BLaER1 treated with 17β-estradiol and CSF1 and Interleukin-3, amounts not matched to agents 10 nM and 100 nM (cell line): ENCODE results near the gene XRN2.

Source experiments
- H3K27ac ChIP-seq, 11 experiments: shearing (Covaris generic); formaldehyde crosslinking; 2 replicates each; pipeline ENCODE4 v1.8.1; 2022
- H3K27me3 ChIP-seq, 11 experiments: shearing (Covaris generic); formaldehyde crosslinking; 2 replicates each; pipeline ENCODE4 v1.8.1; 2022
- H3K36me3 ChIP-seq, 11 experiments: shearing (Covaris generic); formaldehyde crosslinking; 2 replicates each; pipeline ENCODE4 v1.8.1; 2022
- H3K4me1 ChIP-seq, 10 experiments: shearing (Covaris generic); formaldehyde crosslinking; 2 replicates each; pipeline ENCODE4 v1.8.1; 2022
- H3K4me2 ChIP-seq, 11 experiments: shearing (Covaris generic); formaldehyde crosslinking; 2 replicates each; pipeline ENCODE4 v1.8.1; 2022
- H3K4me3 ChIP-seq, 10 experiments: shearing (Covaris generic); formaldehyde crosslinking; 2 replicates each; pipeline ENCODE4 v1.8.1; 2022
- H3K9ac ChIP-seq, 11 experiments: shearing (Covaris generic); formaldehyde crosslinking; 2 replicates each; pipeline ENCODE4 v1.8.1; 2022
- H3K9me3 ChIP-seq, 11 experiments: shearing (Covaris generic); formaldehyde crosslinking; replicated peaks in 1 of 11; 2 replicates each; pipeline ENCODE4 v1.8.1; 2022
- H4K20me1 ChIP-seq, 11 experiments: shearing (Covaris generic); formaldehyde crosslinking; 2 replicates each; pipeline ENCODE4 v1.8.1; 2022
- Cebpa-rat ChIP-seq, 11 experiments: shearing (Covaris generic); IDR thresholded peaks; 2 replicates each; pipeline ENCODE4 v1.8.1; 2022

XRN2 gene

DNA sequence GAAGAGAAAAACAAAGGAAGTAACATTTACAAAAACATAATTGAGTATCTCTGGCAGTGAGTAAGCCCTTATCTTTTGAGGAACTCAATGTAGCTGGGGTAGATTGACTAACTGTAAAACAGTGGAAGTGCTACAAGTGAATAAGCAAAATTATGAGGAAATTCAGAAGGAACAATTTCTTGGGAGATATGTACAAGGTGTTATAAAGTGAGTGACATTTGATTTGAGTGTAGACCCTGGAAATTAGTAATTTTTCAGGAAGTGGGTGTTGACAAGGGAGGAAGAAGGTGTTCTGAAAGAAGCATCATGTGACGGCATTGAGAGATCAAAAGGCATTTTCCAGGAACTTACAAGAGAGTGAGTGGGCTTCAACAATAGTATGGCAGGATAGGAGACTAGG, 22.2 kb downstream of the XRN2 start:
- peak overlapping the region in 8 of 11 experiments; percentile 11 to 87 (median 62); a peak in 14 of 22 replicates for H3K4me2 ChIP-seq
- H3K4me1 ChIP-seq: peaks cover 12 to 59% (median 26%) of the 10 kb centered on the region in 10 experiments; a peak in 18 of 20 replicates
- no peaks in the 10 kb centered on the region for H3K27me3 ChIP-seq
- H4K20me1 ChIP-seq: peaks cover 82 to 100% (median 99%) of the 10 kb centered on the region in 11 experiments
- peaks cover 23 to 38% (median 29%) of the 10 kb centered on the region in 11 experiments for H3K9me3 ChIP-seq
- H3K9ac ChIP-seq: peak overlapping the region in 2 of 11 experiments; percentile 11 to 23; a peak in 1 of 22 replicates
- peaks cover 31 to 89% (median 69%) of the 10 kb centered on the region in 11 experiments for H3K36me3 ChIP-seq
- no peak overlapping the region for H3K4me3 ChIP-seq
- peak overlapping the region in 6 of 11 experiments; percentile 13 to 57 (median 48); a peak in 9 of 22 replicates for H3K27ac ChIP-seq
- no peak for TF ChIP-seq Cebpa-rat (IDR thresholded peaks at IDR 0.05)

GRCh38 chr20:21326700-21327099, 23.6 kb downstream of the XRN2 start:
- H3K36me3 ChIP-seq: peaks cover 45 to 89% (median 69%) of the 10 kb centered on the region in 11 experiments
- H3K9me3 ChIP-seq: peaks cover 8 to 24% (median 15%) of the 10 kb centered on the region in 11 experiments
- TF ChIP-seq Cebpa-rat (IDR thresholded peaks at IDR 0.05): no peak
- H4K20me1 ChIP-seq: peaks cover 68 to 99% (median 90%) of the 10 kb centered on the region in 11 experiments
- no peak overlapping the region for H3K4me3 ChIP-seq
- peaks cover 12 to 59% (median 26%) of the 10 kb centered on the region in 10 experiments; a peak in 18 of 20 replicates for H3K4me1 ChIP-seq
- H3K9ac ChIP-seq: no peak overlapping the region
- H3K27me3 ChIP-seq: no peaks in the 10 kb centered on the region
- H3K27ac ChIP-seq: no peak overlapping the region
- H3K4me2 ChIP-seq: peak overlapping the region in 4 of 11 experiments; percentile 20 to 87 (median 79); a peak in 7 of 22 replicates

DNA sequence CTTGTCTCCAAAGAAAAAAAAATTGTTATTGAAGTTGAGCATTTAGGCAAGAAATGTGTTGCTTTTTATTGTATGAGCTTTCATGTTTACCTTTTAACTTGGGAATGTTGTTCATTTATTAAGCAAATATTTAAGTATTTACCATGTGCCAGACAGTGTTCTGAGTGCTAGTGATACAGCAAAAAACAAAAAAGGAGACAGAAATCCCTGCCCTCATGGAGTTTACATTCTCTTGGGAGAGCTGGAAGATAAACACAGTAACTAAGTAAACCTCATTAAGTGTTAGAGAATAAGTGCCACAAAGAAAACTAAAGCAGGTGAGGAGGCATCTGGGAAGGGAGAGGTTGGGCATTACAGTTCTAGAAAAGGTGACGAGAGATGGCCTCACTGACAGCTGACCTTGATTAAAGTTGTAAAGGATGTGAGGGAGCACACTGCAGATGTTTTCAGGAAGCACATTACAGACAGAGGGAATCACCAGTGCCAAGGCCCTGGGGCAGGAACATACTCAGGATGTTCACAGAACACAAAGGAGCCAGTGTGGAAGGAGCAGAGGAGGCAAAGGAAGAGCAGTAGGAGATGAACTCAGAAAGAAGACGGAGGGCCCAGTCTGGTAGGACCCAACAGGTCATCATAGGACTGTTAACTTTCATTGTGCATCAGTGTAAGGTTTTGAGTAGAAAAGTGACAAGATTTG, 33.5 kb downstream of the XRN2 start:
- no peaks in the 10 kb centered on the region for H3K9me3 ChIP-seq
- no peaks in the 10 kb centered on the region for H3K27me3 ChIP-seq
- no peak overlapping the region for H3K9ac ChIP-seq
- H3K27ac ChIP-seq: no peak overlapping the region
- no peak overlapping the region for H3K4me2 ChIP-seq
- H3K4me3 ChIP-seq: no peak overlapping the region
- no peaks in the 10 kb centered on the region for H3K4me1 ChIP-seq
- no peak for TF ChIP-seq Cebpa-rat (IDR thresholded peaks at IDR 0.05)
- H3K36me3 ChIP-seq: peaks cover 97 to 100% (median 100%) of the 10 kb centered on the region in 11 experiments
- H4K20me1 ChIP-seq: peaks cover 13 to 91% (median 60%) of the 10 kb centered on the region in 11 experiments; a peak in 20 of 22 replicates

- Histone ChIP-seq H3K27me3 (no peaks in the 10 kb centered on the region), H3K4me1 (no peaks in the 10 kb centered on the region), H3K9ac (no peak overlapping the region), H3K4me3 (no peak overlapping the region), H3K9me3 (no peaks in the 10 kb centered on the region), H4K20me1 (peaks cover 15 to 90% (median 58%) of the 10 kb centered on the region in 11 experiments; a peak in 20 of 22 replicates), H3K27ac (no peak overlapping the region), H3K36me3 (peaks cover 93 to 100% (median 98%) of the 10 kb centered on the region in 11 experiments), H3K4me2 (no peak overlapping the region)
- no peak for TF ChIP-seq Cebpa-rat (IDR thresholded peaks at IDR 0.05)
Observed at GRCh38 chr20:21338291-21338690, 35.2 kb downstream of the XRN2 start.

DNA sequence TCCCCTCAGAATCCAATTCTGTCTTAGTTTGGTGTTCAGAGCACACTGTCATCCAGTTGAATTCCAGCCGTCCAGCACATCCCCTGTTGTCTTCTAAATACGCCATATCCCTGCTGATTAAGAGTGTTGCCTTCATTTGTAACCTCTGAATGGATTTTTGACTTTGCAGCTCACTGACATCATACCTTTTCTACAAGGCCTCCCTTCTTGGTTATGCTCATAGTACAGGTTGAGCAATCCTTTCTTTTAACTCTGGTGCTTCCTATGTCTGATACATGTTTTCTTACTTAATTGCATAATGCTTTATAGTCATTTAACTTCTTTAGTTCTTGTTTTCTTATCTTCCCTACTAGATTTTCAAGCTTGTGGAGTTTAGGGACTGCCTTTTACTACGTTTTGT, 36.4 kb downstream of the XRN2 start:
- H4K20me1 ChIP-seq: peaks cover 15 to 89% (median 54%) of the 10 kb centered on the region in 11 experiments; a peak in 20 of 22 replicates
- no peaks in the 10 kb centered on the region for H3K4me1 ChIP-seq
- no peak overlapping the region for H3K9ac ChIP-seq
- TF ChIP-seq Cebpa-rat (IDR thresholded peaks at IDR 0.05): no peak
- no peak overlapping the region for H3K27ac ChIP-seq
- H3K36me3 ChIP-seq: peaks cover 91 to 100% (median 98%) of the 10 kb centered on the region in 11 experiments
- no peaks in the 10 kb centered on the region for H3K9me3 ChIP-seq
- no peak overlapping the region for H3K4me2 ChIP-seq
- no peak overlapping the region for H3K4me3 ChIP-seq
- no peaks in the 10 kb centered on the region for H3K27me3 ChIP-seq

DNA sequence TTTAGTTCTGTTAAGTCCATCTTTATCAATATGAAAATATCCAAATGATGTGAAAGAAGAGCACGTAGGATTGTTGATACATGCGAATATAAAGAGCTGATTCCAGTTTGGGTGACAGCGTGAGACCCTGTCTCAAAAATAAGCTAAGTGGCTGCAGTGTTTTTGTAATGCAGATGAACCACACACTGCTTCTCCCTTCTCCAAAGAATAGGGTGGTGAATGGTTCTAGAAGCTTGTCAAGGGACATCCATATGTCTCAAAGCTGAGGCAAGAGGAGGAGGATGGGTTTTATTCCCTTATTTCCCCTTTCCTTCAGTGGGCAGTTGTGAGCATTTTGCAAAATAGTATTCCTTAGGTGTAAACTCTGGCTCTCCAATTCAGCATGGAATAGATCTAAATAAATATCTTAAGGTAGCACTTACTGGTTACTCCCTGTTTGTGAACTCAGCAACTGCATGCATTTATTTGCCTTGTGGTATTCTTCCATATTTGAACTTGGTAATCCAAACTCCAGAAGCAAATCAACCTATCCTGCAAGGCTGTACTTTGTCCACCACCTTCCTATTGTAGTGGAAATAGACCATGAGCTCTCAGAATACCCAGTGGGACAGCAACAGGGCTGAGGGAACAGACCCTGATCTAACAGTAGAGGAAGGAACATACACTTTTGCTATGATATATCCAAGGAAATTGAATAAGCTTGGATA, 38.0 kb downstream of the XRN2 start:
- Histone ChIP-seq H3K27ac (no peak overlapping the region), H3K9me3 (no peaks in the 10 kb centered on the region)
- no peak for TF ChIP-seq Cebpa-rat (IDR thresholded peaks at IDR 0.05)

GRCh38 chr20:21342656-21343345, 39.7 kb downstream of the XRN2 start:
- no peak for TF ChIP-seq Cebpa-rat (IDR thresholded peaks at IDR 0.05)
- no peak overlapping the region for H3K27ac ChIP-seq
- no peaks in the 10 kb centered on the region for H3K27me3 ChIP-seq
- H3K4me3 ChIP-seq: no peak overlapping the region
- H3K9me3 ChIP-seq: no peaks in the 10 kb centered on the region
- peaks cover 15 to 75% (median 37%) of the 10 kb centered on the region in 11 experiments; a peak in 18 of 22 replicates for H4K20me1 ChIP-seq
- H3K36me3 ChIP-seq: peaks cover 88 to 100% (median 96%) of the 10 kb centered on the region in 11 experiments
- H3K4me2 ChIP-seq: no peak overlapping the region
- H3K4me1 ChIP-seq: no peaks in the 10 kb centered on the region
- H3K9ac ChIP-seq: no peak overlapping the region

More for the DNA sequence above, 38.0 kb downstream of the XRN2 start:
- no peak overlapping the region for H3K4me3 ChIP-seq
- peaks cover 15 to 86% (median 51%) of the 10 kb centered on the region in 11 experiments; a peak in 19 of 22 replicates for H4K20me1 ChIP-seq
- H3K9ac ChIP-seq: no peak overlapping the region
- H3K4me1 ChIP-seq: no peaks in the 10 kb centered on the region
- no peaks in the 10 kb centered on the region for H3K27me3 ChIP-seq
- peaks cover 88 to 100% (median 96%) of the 10 kb centered on the region in 11 experiments for H3K36me3 ChIP-seq
- H3K4me2 ChIP-seq: no peak overlapping the region

GRCh38 chr20:21344206-21344900, 41.2 kb downstream of the XRN2 start:
- Histone ChIP-seq H3K27me3 (no peaks in the 10 kb centered on the region), H3K4me2 (no peak overlapping the region), H3K27ac (no peak overlapping the region), H4K20me1 (peaks cover 14 to 61% (median 33%) of the 10 kb centered on the region in 11 experiments; a peak in 16 of 22 replicates), H3K4me3 (no peak overlapping the region), H3K4me1 (no peaks in the 10 kb centered on the region), H3K9me3 (no peaks in the 10 kb centered on the region), H3K36me3 (peaks cover 88 to 100% (median 96%) of the 10 kb centered on the region in 11 experiments), H3K9ac (no peak overlapping the region)
- no peak for TF ChIP-seq Cebpa-rat (IDR thresholded peaks at IDR 0.05)
